Nucleus accumbens (tissue), 56 donors: ENCODE measurements around the gene CHPF2.

Experiments used
- DNase-seq, 56 donors: peaks; one replicate each; lab custom pipeline; 2025; lab: John Stamatoyannopoulos, UW

CHPF2 gene

DNA sequence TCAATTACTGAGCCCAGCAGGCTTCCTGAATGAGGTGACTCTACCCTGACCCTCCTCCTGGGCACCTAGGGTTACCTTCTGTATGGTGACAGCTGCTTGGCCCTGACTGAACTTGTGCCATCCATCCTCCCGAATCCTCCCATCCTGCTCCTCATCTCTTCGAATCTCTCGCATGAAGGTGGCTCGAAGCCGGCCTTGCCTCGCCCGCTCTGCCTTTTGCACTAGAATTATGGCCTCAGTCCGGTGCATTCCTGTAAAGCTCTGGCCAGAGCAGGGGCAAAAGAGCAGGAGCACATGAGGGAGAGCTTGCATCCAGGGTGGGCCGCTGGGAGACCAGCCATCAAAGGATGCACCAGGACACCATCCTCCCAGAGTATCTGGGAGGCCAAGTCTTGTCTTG lies 29.4 kb upstream of the CHPF2 start:
- no peak for DNase-seq

DNA sequence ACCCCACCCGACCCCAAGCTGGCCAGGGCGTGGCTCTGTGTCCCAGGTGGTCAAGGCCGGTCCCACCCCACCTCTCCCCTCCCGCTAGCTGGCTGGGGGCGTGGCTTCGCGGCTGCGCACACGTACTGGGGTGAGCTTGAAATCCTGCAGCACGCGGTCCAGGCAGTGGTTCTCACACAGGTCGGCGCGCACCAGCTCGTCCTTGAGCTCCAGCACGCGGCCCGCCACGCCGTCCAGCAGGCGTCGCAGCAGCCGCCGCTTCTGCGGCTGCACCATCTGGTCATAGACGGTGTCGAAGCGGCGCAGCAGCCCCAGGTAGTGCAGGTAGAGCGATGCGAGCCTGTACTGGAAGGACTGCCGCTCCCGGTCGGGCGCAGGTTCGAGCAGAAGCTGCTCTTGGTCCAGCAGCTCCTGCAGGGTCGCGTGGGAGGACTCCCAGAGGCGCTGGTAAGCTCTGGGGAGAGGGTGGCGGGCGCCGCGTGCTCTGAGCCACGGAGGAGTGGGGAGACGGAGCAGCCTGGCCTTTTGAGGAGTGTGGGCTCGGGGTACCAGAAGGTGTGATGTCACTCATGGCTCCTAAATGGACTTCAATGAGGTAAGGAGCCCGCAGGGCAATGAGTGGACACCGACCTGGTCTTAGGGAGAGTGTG lies 27.8 kb upstream of the CHPF2 start:
- DNase-seq, result no peak

DNA sequence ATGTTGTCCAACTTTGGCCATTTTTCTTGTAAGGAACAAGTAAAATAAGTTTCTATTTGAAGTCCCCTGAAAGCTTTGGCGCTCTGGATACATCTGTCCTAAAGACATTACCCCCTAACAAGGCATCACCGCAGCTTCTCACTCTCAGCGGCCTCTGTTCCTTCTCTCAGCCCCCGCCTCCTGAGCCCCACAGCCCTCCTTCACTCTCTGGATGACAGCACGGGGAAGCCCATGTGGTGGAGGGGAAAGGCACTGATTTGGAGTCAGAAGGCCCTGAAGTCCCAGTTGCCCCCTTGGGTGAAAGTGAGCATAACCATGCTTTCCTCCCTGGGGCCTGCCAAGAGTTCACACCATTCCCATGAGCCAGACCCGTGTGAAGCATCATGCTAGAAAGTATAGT lies 26.6 kb upstream of the CHPF2 start:
- no peak for DNase-seq

DNA sequence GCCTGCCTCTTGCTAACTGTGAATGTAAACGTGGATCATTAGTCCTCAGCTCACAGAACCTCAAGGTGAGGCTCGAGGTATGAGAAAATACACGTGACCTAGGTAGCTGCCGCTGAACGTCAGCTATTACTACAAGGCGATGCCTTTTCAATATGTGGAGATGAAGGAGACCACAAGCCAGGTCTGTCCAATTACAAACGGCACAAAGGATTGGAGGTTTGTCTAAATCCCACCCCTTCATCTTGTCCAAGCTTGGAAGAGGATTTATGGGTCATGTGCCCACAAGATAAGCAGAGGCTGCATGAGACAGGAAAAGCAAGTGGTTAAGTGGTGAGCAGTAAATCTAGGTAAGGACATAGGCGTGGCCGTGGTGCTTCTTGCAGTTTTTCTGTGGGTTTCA lies 25.4 kb upstream of the CHPF2 start:
- DNase-seq, result no peak

DNA sequence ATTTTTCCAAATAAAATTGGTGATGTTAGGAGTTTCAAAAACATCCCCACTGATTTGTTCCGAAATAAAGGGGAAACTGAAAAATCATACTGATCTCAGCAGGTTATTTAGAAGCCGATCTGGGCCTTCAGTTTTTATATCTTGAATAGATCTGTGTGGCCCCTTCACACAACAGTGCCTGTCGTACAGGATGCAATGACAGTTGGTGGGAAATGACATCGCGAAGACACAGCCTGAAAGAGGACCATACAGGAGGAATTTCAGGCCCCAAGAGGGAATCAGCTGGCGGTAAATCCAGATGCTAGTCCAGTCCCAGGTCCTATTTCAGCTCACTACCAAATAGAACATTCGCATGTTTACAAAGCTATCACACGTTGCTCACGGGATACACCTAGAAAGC lies 25.0 kb upstream of the CHPF2 start:
- no peak for DNase-seq

DNA sequence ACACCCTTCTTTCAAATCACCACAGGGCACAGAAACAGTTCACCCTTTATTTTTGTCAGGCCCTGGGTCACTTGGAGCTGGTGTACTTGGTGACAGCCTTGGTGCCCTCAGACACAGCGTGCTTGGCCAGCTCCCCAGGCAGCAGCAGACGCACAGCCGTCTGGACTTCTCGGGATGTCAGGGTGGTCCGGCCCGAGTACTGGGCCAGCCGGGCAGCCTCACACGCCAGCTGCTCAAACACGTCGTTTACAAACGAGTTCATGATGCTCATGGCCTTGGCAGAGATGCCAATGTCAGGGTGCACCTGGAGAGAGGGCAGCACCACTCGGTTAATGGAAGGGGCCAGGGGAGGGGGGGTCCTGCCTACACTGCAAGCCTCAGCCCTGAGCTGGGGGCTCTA lies 24.5 kb upstream of the CHPF2 start:
- no peak for DNase-seq

DNA sequence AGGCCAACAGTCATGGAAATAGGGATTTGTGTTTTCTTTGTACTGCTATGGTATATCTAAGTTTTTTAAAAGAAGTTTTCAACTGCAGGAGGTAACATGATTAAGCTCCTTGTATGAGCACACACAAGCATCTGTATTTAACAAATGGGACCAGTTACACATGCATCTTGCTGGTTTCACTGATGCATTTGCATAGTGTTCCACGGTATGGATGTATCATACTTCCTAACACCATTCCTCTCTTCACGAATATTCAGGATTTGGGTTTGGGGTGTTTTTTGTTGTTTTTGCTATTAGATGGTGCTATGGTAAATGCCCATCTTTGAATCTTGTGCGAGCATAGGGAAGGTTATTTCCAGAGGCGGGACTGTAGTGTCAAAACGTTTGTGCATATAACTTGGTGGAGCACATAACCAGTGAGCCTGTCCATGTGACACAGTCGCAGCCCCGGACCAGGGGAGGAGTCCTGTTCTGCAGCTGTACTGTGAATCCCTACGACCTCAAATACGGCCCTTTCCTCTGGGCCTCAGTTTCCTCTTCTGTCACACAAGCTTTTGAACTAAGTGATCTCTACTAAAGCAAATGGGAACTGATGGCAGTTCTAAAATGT lies 23.9 kb upstream of the CHPF2 start:
- no peak for DNase-seq

DNA sequence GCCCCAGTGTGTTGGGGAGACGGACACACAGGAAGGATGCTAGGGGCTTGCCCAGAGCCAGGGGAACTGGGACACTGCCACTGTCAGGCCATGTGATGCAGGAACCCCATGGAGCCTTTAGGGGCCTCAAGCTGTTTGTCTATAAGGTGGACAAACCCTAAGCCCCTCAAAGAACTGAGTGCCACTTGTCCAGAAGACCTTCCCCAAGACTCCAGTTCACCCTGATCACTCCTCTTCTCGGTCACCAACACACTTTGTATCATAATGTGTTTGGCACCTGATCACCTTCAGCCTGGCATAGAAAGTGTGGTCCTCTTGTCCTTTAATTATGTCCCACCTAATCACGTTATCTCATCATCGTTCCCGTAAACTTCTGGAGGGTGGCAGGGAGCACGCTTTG lies 22.7 kb upstream of the CHPF2 start:
- DNase-seq, result no peak

DNA sequence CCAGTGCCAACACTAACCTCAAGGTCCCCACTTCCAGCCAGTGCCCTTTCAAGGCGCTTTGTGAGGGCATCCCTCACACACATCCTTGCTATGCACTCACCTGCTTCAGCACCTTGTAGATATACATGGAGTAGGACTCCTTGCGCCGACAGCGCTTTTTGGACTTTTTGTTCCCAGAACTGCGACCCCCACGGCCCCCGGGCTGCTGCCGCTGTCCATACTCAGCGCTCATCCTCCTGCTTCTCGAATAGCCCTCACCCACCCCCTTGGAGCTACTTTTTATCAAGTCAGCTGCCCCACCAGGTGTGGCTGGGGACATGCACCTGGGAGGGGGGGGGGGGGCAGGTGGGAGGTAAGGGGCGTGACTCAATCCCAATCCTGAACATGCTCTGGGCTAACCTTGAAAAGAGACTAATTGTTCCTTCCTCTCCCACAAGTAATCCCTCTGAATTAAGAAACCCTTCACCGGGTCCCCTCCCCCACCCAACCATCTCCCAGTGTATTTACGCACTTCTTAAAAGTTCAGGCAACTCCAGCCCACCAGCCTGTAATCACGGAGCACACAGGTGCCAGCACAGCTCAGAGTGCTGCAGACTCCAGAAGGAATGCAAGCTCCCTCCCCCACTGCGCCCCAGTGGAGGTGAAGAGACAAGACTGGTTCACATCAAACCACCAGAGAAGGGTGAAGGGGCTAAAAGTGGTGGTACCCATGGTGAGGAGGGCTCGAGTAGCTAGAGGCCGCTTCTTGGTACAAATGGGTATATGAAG lies 22.0 kb upstream of the CHPF2 start, which contains the start of gene H2BK1:
TSS of gene H2BK1 (minus strand) at position 402 of the 768 bp plus-strand sequence. CDS start at position 232, 170 bp downstream.
- DNase-seq, result peak in 1 of 56 donors; percentile 7

DNA sequence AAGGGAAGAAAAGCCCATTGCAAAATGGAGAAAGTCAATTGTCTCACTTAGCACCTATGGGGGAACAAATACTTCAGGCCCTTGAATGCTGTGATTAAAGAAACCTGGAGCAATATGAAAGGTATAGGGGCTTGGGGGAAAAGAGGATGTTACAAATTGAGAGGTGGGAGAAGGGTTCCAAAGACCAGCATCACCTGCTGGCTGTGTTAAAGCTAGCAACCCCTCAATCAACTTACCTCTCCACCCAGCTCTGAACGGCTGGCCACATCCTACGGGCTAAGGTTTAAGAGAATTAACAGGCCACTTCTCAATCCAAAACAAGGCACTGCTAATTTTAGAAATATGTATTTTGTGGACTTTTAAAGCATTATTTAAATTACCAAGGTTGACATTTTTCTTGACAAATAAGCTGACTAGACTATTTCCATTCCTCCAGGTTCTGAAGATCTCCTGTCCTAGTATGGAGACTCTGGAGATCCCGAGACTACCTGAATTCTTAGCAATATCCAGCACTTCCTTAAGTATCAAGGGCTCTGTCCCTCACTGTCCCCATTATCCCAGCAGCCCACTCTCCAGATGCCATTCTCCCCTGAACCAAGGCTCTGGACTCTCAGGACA lies 21.0 kb upstream of the CHPF2 start:
- DNase-seq, result no peak

DNA sequence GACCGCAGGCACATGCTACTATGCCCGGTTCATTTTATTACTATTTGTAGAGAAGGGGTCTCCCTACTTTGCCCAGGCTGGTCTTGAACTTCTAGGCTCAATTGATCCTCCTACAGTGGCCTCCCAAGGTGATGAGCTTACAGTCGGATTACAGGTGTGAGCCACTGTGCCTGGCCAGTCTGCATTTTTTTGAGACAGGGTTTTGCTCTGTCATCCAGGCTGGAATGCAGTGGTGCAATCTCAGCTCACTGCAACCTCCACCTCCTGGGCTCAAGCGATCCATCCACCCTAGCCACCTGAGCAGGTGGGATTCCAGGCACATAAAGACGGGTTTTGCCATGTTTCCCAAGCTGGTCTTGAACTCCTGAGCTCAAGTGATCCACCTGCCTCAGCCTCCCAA lies 19.7 kb upstream of the CHPF2 start:
- DNase-seq, result no peak

DNA sequence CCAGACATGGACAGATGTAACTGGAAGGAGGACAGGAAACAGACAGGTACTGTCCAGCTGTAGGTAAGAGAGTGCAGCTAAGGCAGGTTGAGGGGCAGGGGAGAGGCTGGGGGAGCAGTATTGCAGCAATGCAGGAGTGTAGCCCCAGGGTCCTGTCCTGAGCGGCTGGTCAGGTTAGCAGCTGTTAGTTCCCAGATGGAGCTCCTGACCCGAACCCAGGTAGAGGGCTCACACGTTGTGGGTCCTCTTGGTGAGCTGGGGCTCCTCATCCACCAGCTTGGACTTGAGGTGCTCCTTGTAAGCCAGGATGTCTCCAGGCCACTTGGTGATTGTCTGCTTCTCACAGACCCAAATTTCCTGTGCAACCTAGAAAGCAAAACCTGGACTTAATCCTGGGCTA lies 18.5 kb upstream of the CHPF2 start:
- no peak for DNase-seq

DNA sequence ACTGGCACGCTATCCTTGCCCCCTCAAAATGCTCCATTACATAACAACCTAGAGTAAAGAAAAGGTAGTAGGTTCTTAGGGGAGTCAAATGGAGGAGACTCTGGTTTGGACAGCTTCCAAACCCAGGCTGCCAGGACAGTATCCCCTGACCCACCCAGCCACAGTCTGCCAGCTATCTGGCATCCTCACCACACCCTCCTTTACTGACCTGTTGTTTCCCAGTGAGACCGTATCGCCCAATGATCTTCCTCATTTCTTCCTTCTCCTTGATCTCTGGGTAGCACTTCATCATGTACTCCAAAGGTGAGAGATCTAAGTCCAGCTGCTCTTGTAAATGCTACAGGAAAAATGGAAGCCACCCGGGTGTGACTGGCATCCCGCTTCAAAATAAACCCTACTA lies 16.9 kb upstream of the CHPF2 start:
- no peak for DNase-seq

DNA sequence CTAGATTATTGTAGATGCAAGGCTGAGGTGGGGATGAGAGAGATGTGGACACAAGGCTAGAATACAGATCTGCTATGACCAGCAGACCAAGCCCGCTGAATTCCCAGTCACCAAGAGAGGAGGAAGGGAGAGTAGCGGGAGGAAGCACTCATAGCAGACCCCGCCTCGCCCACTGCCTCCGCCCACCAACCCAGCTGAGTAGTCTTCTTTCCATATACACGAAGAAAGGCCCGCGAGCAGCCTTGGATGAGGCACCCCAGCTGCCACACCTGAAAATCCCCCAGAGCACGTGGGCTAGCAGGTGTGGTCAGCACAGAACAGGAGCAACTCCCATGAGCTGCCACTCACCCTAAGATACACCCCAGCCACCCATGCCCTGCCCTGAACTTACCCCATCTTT lies 14.1 kb upstream of the CHPF2 start:
- no peak for DNase-seq

DNA sequence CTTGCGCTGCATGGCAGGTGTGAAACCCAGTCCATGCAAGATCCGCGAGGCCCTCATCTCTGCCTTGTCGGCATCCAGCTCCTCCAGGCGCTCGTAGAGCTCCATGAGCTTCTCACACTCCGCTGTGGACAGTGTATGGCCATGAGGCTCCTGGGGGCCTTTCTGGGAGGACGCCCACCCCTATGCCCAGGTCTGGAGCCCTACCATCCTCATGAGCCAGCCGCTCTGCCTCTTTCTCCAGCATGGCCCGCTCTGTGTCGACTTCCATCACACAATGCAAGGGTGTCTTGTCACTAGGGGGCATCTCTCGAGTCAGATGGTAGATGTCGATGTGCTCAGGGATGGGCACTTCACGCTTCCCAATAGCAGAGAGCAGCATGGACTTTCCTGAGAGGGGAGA lies 8.6 kb upstream of the CHPF2 start:
- DNase-seq, result no peak

DNA sequence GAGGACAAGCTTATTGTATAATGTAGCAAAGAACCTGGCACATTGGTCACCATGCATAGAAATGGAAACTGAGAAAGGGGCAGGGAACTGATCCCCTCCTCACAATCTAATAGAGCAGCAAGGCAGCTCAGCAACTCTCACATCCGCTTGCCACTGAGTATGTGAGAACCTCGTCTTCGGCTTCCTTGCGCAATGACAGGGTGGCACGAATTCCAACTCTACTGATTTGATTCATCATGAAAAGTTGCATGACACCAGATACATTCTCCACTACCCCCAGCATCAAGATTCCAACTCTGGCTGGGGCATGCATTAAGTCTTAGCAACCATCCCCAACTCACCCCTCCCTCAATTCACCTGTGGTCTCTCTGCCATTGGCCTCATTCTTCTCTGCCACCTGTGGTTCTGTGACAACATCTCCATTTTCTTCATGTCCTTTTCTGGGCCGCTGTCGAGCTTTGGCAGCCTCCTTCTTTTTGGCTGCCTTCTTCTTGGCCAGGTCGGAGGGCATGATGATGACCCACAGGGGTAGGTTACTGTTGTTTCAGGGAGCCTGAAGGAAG lies 6.3 kb upstream of the CHPF2 start:
- DNase-seq, result no peak

DNA sequence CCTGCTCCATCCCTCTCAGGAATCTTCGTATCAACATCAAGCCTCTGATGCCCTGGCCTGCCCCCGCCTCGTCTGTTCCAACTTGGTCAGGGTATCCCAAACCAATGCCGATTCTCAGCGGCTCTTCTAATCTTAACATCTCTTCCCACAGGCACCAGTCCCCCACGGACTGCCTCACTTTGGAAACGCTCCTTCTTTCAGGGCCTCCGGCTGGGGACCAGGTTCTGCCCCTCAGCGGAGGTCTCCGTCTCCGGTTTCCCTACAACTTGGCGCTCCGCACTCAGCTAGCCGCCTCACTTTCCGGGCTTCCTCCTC lies 5.8 kb upstream of the CHPF2 start:
- no peak for DNase-seq

DNA sequence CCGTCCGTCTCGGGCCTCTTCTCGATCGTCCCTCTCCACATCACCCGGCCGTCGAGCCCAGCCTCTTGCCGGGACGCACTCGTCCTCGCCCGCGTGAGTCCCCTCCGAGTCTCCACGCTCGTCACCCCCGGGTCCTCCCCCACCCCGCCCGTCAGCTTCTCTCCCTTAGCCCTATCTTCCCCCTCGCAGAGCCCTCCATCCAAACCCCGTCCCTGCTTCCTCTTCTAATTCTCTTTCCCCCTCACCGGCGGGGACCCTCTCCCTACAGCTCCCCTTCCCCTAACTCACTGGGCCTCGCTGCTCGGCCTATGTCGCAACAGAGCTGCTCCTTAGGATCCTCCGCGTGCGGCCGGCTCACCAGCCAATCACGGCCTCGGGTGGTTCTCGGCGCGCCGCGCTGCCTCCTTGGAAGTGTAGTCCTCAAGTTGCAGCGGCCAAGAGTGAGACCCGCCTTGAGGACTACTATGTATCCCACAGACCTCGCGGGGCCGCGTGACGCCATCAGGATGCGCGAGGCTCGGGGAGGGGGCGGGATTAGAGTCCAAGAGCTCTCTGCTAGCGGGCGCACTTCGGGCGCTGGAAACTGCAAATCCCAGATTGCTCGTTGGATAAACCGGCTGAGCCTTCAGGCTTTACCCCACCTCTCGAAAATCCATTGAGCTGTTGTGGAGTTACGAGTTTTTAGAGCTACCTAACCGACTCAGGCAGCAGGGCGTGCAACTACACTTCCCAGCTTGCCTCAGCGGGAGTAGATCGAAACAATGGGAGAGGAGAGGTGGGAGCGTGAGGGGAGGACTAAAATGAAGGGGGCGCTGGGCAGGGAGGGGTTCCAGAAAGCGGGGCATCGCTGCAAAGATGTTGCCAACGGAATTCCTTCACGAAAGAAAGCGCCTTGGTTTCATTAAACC lies 5.2 kb upstream of the CHPF2 start, which contains the start of gene ABCF2:
TSS of gene ABCF2 (minus strand) at position 331 of the 908 bp plus-strand sequence. CDS start 747 bp downstream, outside the sequence.
- DNase-seq, result peak; percentile 91 to 100 (median 98)

DNA sequence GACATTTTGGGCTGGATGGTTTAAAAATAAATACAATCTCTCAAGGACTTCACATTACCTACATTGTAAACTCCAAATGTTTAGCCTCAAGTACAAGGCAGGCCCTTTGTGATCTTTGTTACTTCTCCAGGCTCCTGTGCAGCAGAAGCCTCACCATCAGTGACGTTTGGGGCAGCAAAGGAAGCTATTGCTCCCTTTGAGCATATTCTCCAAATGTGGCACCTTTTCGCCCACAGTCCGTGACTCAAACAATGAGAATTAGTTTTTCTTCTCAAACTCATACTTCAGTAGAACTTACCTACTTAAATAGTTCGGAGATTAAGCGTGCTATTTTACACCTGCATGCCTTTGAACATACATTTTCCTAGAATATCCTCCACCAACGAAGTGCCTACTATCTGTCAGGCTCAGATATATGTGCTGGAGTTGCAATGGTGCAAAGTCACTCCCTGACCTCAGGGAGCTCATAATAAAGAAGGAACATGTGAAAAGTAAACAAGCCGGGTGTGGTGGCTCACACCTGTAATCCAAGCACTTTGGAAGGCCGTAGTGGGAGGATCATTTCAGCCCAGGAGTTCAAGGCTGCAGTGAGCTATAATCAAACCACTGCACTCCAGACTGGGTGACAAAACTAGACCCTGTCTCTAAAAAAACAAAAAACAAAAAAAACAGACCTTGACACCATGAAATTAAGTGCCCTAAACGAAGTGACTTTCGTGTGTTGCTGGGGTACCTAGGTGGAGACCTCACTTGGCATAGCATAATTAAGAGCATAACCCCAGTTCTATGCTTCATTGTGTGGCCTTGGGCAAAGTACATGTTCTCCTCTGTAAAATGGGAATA lies 4.0 kb upstream of the CHPF2 start:
- DNase-seq, result peak in 1 of 56 donors; percentile 15
